Measurements from ENCODE around the gene PTPRD. TPM values are rescaled to one million over a fixed set of nuclear protein-coding genes. Genes with fewer than 3 reads are reported as not detected.

PTPRD gene
- total RNA-seq, 3 donors from 2014 or later, result 2.9 to 5.4 (median 3.6) TPM

GRCh38 chr9:8780386-8780785 is 1832.4 kb downstream of the PTPRD start:
- TF ChIP-seq POLR2A (IDR thresholded peaks at IDR 0.05), result no peak
- no peak for TF ChIP-seq CTCF (IDR thresholded peaks at IDR 0.05)
- TF ChIP-seq POLR2AphosphoS5 (IDR thresholded peaks at IDR 0.05), result no peak
- intact Hi-C loops (cut with DNase I; ENCODE audit: low total_unique reads), result no loop called here
- H3K27me3 ChIP-seq, result no peaks in the 10 kb centered on the region
- no peak overlapping the region for H3K4me3 ChIP-seq
- H3K9me3 ChIP-seq, result no peaks in the 10 kb centered on the region
- H3K4me1 ChIP-seq, result no peaks in the 10 kb centered on the region
- DNase-seq (ENCODE audit: low spot score in 2 of 2), result no peak
- no peak overlapping the region for H3K27ac ChIP-seq
- no peaks in the 10 kb centered on the region for H3K36me3 ChIP-seq

- Histone ChIP-seq H3K9me3 (no peaks in the 10 kb centered on the region), H3K27me3 (no peaks in the 10 kb centered on the region), H3K4me3 (no peak overlapping the region), H3K4me1 (no peaks in the 10 kb centered on the region), H3K36me3 (no peaks in the 10 kb centered on the region), H3K27ac (no peak overlapping the region)
- intact Hi-C loops (cut with DNase I; ENCODE audit: low total_unique reads), result no loop called here
- no peak for TF ChIP-seq POLR2AphosphoS5 (IDR thresholded peaks at IDR 0.05)
- TF ChIP-seq CTCF (IDR thresholded peaks at IDR 0.05), result no peak
- TF ChIP-seq POLR2A (IDR thresholded peaks at IDR 0.05), result no peak
- DNase-seq (ENCODE audit: low spot score in 2 of 2), result no peak
Measured at GRCh38 chr9:8779478-8779877, 1833.3 kb downstream of the PTPRD start.

GRCh38 chr9:8778356-8778755 is 1834.4 kb downstream of the PTPRD start:
- Histone ChIP-seq H3K4me1 (no peaks in the 10 kb centered on the region), H3K4me3 (no peak overlapping the region), H3K36me3 (no peaks in the 10 kb centered on the region), H3K27me3 (no peaks in the 10 kb centered on the region), H3K9me3 (no peaks in the 10 kb centered on the region), H3K27ac (no peak overlapping the region)
- no peak for DNase-seq (ENCODE audit: low spot score in 2 of 2)
- intact Hi-C loops (cut with DNase I; ENCODE audit: low total_unique reads), result no loop called here
- TF ChIP-seq CTCF (IDR thresholded peaks at IDR 0.05) (no peak), POLR2AphosphoS5 (IDR thresholded peaks at IDR 0.05) (no peak), POLR2A (IDR thresholded peaks at IDR 0.05) (no peak)

GRCh38 chr9:8772302-8772701 is 1840.5 kb downstream of the PTPRD start:
- Histone ChIP-seq H3K4me1 (no peaks in the 10 kb centered on the region), H3K27me3 (no peaks in the 10 kb centered on the region), H3K36me3 (no peaks in the 10 kb centered on the region), H3K4me3 (no peak overlapping the region), H3K27ac (no peak overlapping the region), H3K9me3 (no peaks in the 10 kb centered on the region)
- no peak for TF ChIP-seq POLR2A (IDR thresholded peaks at IDR 0.05)
- DNase-seq (ENCODE audit: low spot score in 2 of 2), result no peak
- intact Hi-C loops (cut with DNase I; ENCODE audit: low total_unique reads), result no loop called here

- Histone ChIP-seq H3K27ac (no peak overlapping the region), H3K36me3 (no peaks in the 10 kb centered on the region), H3K4me1 (no peaks in the 10 kb centered on the region), H3K27me3 (no peaks in the 10 kb centered on the region), H3K4me3 (no peak overlapping the region), H3K9me3 (no peaks in the 10 kb centered on the region)
- no peak for DNase-seq (ENCODE audit: low spot score in 2 of 2)
- TF ChIP-seq POLR2A (IDR thresholded peaks at IDR 0.05) (no peak), CTCF (IDR thresholded peaks at IDR 0.05) (no peak), POLR2AphosphoS5 (IDR thresholded peaks at IDR 0.05) (no peak)
- intact Hi-C loops (cut with DNase I; ENCODE audit: low total_unique reads), result no loop called here
Measured at GRCh38 chr9:8769153-8769552, 1843.6 kb downstream of the PTPRD start.

- Histone ChIP-seq H3K27me3 (no peaks in the 10 kb centered on the region), H3K4me1 (no peaks in the 10 kb centered on the region), H3K4me3 (no peak overlapping the region), H3K36me3 (no peaks in the 10 kb centered on the region), H3K27ac (no peak overlapping the region), H3K9me3 (no peaks in the 10 kb centered on the region)
- no peak for DNase-seq (ENCODE audit: low spot score in 2 of 2)
- intact Hi-C loops (cut with DNase I; ENCODE audit: low total_unique reads), result no loop called here
- TF ChIP-seq POLR2AphosphoS5 (IDR thresholded peaks at IDR 0.05) (no peak), CTCF (IDR thresholded peaks at IDR 0.05) (no peak), POLR2A (IDR thresholded peaks at IDR 0.05) (no peak)
Measured at GRCh38 chr9:8766096-8766495, 1846.7 kb downstream of the PTPRD start.
